Activated effector memory CD4-positive, alpha-beta T cell treated with anti-CD3 and anti-CD28 coated beads, Interleukin-2, amount 50 U/mL, for 16 hours (primary cell): Measurements from ENCODE around the gene THSD7B.
"Not testable (repeated sequence)": the region's sequence is repeated elsewhere in the genome, so short reads cannot be mapped to it uniquely, and the experiment has no call there.

ENCODE experiments used
- DNase-seq: peaks from one replicate; pipeline ENCODE4 v3.0.0-alpha.2; 2020

THSD7B gene

GRCh38 chr2:137287913-137288639, 522.7 kb downstream of the THSD7B start:
- no peak for DNase-seq

DNA sequence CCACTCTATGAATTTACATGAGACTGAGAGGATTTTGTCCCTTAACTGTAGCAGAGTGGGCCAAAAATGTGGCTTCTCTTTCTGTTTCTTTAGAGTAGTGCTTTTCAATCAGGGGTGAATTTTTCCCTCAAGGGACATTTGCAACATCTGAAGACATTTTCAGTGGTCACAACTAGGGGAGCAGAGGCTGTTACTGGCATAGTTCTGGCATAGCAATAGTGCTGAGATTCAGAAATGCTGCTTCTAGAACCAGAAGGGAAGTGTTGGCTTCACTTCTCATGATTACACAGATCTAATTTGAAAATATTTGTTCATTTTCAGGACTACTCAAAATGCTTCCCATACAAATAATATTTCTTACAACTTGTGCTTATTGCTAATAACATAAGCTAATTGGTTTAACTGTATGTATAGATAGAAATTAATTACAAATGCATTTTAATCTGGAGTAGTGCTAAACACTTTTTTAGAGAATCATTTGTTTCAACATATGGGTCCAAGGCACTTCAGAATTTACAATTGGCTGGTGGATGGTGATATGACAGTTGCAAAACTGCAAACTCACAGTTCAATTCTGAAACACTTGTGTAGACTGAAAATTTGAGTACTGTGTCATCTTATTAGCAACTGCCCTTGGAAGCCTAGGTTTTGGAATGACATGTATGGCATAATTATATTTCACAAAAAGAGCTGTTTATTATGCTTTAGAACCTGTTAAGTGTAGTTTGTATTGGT, 526.7 kb downstream of the THSD7B start:
- no peak for DNase-seq

DNA sequence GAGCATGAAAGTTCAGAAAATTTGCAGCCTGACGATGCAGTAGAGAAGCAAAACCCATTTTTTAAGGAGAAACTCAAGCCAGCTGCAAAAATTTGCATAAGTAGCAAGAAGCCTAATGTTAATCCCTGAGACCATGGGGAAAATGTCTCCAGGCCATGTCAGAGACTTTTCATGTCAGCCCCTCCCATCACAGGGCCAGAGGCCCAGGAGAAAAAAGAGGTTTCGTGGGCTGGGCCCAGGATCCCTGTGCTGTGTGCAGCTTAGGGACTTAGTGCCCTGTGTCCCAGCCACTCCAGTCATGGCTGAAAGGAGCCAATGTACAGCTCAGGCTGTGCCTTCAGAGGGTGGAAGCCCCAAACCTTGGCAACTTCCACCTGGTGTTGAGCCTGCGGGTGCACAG, 533.0 kb downstream of the THSD7B start:
- no peak for DNase-seq

DNA sequence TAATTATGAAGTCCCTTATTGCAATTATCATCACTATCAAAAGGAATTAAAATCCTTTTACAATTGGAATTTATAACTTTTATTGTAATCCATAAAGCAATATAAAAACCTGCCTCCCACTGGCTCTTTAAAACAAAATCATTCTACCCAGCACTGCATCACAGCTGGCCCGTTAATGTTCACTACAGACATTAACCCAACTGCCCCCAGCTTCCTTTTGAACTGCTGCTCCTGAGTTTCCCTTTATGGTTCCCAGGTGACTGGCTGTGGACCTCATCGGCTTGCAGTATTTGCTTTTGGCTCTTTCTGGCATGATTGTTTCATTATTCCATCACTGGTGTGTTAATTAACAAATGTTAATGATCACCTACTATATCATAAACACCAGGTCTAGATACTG, 535.6 kb downstream of the THSD7B start:
- no peak for DNase-seq

DNA sequence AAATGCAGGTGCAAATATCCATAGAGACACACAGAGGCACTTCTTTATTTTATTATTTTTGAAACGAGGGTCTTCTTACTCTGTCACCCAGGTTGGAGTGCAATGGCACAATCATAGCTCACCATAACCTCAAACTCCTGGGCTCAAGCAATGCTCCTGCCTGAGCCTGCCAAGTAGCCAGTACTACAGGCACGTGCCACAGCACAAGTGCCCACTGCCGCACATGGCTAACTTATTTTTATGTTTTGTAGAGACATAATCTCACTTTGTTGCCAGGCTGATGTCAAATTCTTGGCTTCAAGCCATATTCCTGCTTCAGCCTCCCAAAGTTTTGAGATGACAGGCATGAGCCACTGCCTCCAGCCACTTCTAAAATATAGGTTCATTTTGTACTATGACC, 537.6 kb downstream of the THSD7B start:
- DNase-seq = no peak

DNA sequence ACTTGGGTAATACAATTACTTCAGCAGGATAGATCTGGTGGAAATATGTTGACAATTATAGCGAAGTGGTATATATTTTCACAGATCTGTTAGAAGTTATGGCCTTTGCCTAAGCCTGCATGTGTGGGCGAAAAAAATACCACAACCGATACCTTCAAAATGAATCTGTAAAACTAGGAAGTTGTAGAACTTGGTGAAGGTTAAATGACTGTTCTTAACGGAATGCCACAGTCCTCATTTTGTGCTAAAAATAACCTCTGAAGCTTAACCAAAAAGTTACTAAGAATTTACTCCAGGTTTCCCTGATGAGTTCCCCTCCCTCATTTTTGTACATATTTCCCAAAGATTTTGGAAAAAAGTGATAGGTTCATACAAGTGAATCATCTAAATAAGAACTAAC, 550.7 kb downstream of the THSD7B start:
- no peak for DNase-seq

DNA sequence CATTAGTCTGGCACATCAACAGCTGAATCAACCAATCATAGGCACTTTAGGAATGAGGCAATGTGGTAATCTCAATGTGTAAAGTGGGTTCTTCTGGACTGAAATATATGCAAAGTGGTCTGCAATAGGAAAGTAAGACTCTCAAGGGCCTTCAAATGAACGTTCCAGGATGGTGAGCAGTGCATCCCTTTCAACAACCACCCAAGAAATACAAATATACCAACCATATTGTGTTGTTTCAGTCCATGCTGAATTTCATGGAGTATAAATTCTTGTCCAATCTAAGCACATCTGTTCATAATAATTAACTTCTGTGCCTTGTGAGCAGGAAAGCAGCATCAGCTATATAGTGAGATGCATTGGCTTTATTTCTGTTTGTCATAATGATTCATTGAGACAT, 556.2 kb downstream of the THSD7B start:
- DNase-seq = no peak

GRCh38 chr2:137331562-137331961, 566.2 kb downstream of the THSD7B start:
- DNase-seq = not testable (repeated sequence)

DNA sequence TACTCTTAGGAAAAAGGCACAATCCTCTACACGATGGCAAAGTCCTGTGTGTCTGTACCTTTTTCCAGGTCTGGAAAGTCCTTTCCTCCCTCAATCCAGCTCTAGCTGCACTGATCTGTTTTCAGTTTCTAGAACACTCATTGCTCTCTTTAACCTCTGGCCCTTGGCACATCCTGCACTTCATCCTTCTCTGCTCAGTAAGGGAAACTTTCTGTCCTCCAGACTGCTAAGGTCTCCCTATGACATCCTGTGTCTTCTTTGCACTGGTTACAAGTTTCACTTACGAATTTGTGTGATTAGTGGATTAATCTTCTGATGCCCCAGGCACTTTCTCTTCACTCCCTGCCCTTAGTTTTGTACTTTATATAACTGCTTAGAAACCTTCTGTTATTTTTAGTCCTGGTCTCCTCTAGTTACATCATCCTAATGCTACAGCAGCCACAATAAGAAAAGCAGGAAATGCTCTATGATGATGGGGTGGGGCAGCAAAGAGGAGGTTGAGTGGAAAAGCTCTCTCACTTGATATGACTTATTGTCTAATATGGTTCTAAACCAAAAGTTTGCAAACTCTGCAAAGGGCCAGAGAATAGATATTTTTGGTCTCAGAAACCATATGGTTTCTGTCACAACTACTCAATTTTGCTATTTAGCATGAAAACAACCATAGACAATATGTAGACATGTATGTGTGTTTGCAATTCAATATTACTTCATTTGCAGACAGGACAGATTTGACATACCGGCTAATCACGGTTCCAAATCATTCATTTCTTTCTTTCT, 568.2 kb downstream of the THSD7B start:
- no peak for DNase-seq

DNA sequence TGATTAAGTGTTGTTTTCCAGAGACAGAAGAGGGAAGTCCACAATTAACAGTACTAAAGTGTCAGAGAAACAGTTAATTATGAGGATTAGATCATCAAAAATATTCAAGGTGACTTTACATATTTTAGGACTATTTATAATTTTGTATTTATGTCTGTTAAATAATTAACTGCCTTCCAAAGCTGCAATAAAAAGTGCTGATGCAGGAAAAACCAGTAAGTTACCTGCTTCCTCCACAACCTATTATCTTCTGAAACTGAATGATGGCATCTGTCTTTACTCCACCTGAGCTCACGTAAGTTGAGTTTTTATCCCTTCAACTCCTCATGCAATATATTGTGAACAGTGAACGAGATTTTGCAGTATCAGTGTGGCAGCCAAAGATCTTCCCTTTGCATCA, 570.7 kb downstream of the THSD7B start:
- DNase-seq = no peak

GRCh38 chr2:137339051-137339450, 573.7 kb downstream of the THSD7B start:
- no peak for DNase-seq

DNA sequence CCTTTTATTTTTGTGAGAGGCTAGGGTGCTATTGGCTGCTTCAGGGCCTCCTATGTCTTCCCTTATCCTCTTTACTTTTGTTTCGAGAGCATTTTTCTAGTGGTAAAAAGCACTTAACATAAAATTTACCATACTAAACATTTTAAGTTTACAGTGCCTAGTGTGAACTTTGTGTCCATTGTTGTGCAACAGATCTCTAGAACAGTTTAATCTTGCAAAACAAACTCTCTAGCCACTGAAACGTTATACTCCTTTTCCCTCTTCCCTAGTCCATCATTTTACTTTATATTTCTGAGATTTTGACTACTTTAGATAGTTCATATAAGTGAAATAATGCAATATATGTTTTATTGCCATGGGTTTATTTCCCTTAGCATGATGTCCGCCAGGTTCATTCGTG, 580.6 kb downstream of the THSD7B start:
- DNase-seq = no peak

GRCh38 chr2:137348301-137348700, 583.0 kb downstream of the THSD7B start:
- no peak for DNase-seq

GRCh38 chr2:137357634-137358033, 592.3 kb downstream of the THSD7B start:
- no peak for DNase-seq

GRCh38 chr2:137367361-137367760, 602.0 kb downstream of the THSD7B start:
- no peak for DNase-seq

GRCh38 chr2:137369106-137369505, 603.8 kb downstream of the THSD7B start:
- DNase-seq = no peak

GRCh38 chr2:137379186-137379585, 613.8 kb downstream of the THSD7B start:
- DNase-seq = no peak

- no peak for DNase-seq
These were observed 615.3 kb downstream of the THSD7B start for GRCh38 chr2:137380610-137381009.

- no peak for DNase-seq
These were observed 616.4 kb downstream of the THSD7B start for GRCh38 chr2:137381731-137382130.

DNA sequence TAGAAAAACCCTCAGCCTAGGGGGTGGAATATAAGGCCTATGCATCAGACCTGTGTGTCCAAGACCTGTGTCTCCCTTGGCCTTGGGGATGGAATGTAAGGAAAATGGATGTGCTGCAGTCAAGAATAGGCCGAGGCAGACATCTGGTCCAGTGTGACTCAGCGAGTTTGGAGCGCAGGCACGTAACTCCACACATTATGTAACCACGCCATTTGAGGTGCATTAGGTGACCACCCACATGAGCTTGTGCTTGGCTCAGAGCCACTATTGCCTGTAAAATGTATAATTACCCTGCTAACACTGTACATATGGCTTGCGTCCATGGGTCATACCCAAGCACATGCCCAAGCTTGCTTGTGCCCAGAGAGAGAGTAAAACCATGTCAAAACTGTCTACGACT, 618.0 kb downstream of the THSD7B start:
- DNase-seq = no peak

DNA sequence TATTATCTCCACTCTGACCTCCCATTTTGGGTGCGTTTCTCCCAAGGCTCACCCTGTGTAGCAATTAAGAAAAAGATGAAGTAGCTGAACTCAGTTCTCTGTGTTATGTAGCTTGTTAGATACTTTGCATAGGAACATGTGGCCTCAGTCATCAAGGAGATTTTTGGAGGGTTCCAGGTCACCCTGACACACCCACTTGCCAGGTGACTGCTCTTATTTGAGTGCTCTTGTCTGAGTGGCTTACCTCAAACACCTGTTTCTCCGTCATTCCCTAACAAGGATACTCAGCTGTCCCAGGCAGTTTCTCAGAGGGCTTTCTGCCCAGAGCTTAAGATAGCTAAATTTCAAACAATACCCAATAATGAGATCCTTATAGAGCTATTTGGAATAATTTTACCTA, 621.7 kb downstream of the THSD7B start:
- no peak for DNase-seq

GRCh38 chr2:137405496-137405895, 640.2 kb downstream of the THSD7B start:
- no peak for DNase-seq

DNA sequence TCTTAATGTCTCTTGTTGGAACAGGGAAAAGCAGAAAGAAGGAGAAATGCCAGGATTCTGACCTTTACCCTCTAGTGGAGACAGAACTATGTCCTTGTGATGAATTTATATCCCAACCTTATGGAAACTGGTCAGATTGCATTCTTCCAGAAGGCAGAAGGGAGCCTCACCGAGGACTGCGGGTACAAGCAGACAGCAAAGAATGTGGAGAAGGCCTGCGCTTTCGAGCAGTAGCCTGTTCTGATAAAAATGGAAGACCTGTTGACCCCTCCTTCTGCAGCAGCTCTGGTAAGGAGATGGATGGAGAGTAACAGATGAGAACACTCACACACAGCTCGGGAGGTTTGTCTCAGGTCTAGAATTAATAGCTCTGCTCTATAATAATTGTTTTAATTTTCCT, 646.2 kb downstream of the THSD7B start:
- no peak for DNase-seq

- no peak for DNase-seq
These were observed 655.4 kb downstream of the THSD7B start for GRCh38 chr2:137420744-137421143.
